Measurements from ENCODE around the gene NR1D1. TPM values are rescaled to one million over a fixed set of nuclear protein-coding genes. Genes with fewer than 3 reads are reported as not detected.

NR1D1 gene
- polyA plus RNA-seq, 4 donors = 3.5 to 4.4 (median 4.1) TPM

GRCh38 chr17:40079545-40079944, 20.8 kb downstream of the NR1D1 start:
- DNase-seq (ENCODE audit: low read depth in 4 of 4, low spot score in 3 of 4) = no peak

- no peak for DNase-seq (ENCODE audit: low read depth in 4 of 4, low spot score in 3 of 4)
These were observed 23.8 kb downstream of the NR1D1 start for GRCh38 chr17:40076591-40076990.

GRCh38 chr17:40075942-40076498, 24.4 kb downstream of the NR1D1 start:
- DNase-seq (ENCODE audit: low read depth in 4 of 4, low spot score in 3 of 4) = no peak

GRCh38 chr17:40075201-40075941, 25.0 kb downstream of the NR1D1 start:
- DNase-seq (ENCODE audit: low read depth in 4 of 4, low spot score in 3 of 4) = no peak

GRCh38 chr17:40074871-40075200, 25.6 kb downstream of the NR1D1 start:
- no peak for DNase-seq (ENCODE audit: low read depth in 4 of 4, low spot score in 3 of 4)

GRCh38 chr17:40074175-40074512, 26.2 kb downstream of the NR1D1 start:
- DNase-seq (ENCODE audit: low read depth in 4 of 4, low spot score in 3 of 4) = no peak

- no peak for DNase-seq (ENCODE audit: low read depth in 4 of 4, low spot score in 3 of 4)
These were observed 26.8 kb downstream of the NR1D1 start for GRCh38 chr17:40073454-40074174.

- no peak for DNase-seq (ENCODE audit: low read depth in 4 of 4, low spot score in 3 of 4)
These were observed 27.5 kb downstream of the NR1D1 start for GRCh38 chr17:40072735-40073346.

- no peak for DNase-seq (ENCODE audit: low read depth in 4 of 4, low spot score in 3 of 4)
These were observed 28.2 kb downstream of the NR1D1 start for GRCh38 chr17:40072040-40072734.

GRCh38 chr17:40071313-40072039, 28.9 kb downstream of the NR1D1 start:
- DNase-seq (ENCODE audit: low read depth in 4 of 4, low spot score in 3 of 4) = no peak

GRCh38 chr17:40070709-40071312, 29.6 kb downstream of the NR1D1 start:
- DNase-seq (ENCODE audit: low read depth in 4 of 4, low spot score in 3 of 4) = no peak

- no peak for DNase-seq (ENCODE audit: low read depth in 4 of 4, low spot score in 3 of 4)
These were observed 30.4 kb downstream of the NR1D1 start for GRCh38 chr17:40069751-40070708.

- DNase-seq (ENCODE audit: low read depth in 4 of 4, low spot score in 3 of 4) = peak in 3 of 4 donors; percentile 75 to 80 (median 76)
These were observed 31.3 kb downstream of the NR1D1 start for GRCh38 chr17:40068917-40069750.

GRCh38 chr17:40068584-40068916, 31.8 kb downstream of the NR1D1 start:
- no peak for DNase-seq (ENCODE audit: low read depth in 4 of 4, low spot score in 3 of 4)

GRCh38 chr17:40068129-40068581, 32.2 kb downstream of the NR1D1 start:
- no peak for DNase-seq (ENCODE audit: low read depth in 4 of 4, low spot score in 3 of 4)

- no peak for DNase-seq (ENCODE audit: low read depth in 4 of 4, low spot score in 3 of 4)
These were observed 32.7 kb downstream of the NR1D1 start for GRCh38 chr17:40067710-40068109.

GRCh38 chr17:40065769-40066510, 34.4 kb downstream of the NR1D1 start:
- no peak for DNase-seq (ENCODE audit: low read depth in 4 of 4, low spot score in 3 of 4)

Measured in right renal pelvis (tissue), 4 donors.